NCI-H345 treated with DMSO at 0.1 percent for 48 hours (cell line): ENCODE results near the gene ASGR1.
"Not testable (repeated sequence)": the region's sequence is repeated elsewhere in the genome, so short reads cannot be mapped to it uniquely, and the experiment has no call there.

ENCODE experiments used
- DNase-seq: peaks from one replicate; lab custom pipeline; 2025; ENCODE audit not compliant: unreplicated experiment; lab: John Stamatoyannopoulos, UW

The ASGR1 gene

DNA sequence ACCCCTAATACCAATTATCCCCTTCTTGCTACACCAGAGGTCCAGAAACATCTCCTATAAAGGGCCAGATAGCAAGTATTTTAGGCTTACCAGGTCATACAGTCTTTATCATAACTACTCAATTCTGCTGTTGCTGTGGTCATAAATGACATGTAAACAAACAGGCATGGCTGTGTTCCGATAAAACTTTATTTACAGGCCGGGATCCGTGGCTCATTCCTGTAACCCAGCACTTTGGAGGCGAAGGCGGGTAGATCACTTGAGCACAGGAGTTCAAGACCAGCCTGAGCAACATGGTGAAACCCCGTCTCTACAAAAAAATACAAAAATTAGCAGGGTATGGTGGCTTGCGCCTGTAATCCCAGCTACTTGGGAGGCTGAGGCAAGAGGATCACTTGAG is 12.3 kb downstream of the ASGR1 start:
- DNase-seq = no peak

DNA sequence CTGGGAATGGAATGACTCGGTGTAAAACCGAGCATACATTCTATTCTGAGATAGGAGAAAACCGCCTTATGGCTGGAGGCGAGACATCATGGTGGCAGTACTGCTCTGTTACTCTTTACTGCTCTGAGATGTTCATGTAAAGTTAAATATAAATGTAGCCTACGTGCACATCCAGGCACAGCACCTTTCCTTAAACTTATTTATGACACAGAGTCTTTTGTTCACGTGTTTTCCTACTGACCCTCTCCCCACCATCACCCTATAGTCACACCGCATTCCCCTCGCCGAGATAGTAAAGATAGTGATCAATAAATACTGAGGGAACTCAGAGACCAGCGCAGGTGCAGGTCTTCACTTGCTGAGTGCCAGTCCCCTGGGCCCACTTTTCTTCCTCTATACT is 19.6 kb downstream of the ASGR1 start:
- DNase-seq = not testable (repeated sequence)

DNA sequence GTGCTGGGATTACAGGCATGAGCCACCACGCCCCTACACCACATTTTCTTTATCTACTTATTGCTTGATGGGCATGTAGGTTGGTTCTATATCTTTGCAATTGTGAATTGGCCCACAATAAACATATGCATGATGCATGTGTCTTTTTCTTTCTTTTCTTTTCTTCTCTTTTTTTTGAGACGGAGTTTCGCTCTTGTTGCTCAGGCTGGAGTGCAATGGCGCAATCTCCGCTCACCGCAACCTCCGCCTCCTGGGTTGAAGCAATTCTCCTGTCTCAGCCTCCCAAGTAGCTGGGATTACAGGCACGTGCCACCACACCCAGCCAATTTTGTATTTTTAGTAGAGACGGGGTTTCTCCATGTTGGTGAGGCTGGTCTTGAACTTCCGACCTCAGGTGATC is 20.7 kb downstream of the ASGR1 start:
- DNase-seq = not testable (repeated sequence)

DNA sequence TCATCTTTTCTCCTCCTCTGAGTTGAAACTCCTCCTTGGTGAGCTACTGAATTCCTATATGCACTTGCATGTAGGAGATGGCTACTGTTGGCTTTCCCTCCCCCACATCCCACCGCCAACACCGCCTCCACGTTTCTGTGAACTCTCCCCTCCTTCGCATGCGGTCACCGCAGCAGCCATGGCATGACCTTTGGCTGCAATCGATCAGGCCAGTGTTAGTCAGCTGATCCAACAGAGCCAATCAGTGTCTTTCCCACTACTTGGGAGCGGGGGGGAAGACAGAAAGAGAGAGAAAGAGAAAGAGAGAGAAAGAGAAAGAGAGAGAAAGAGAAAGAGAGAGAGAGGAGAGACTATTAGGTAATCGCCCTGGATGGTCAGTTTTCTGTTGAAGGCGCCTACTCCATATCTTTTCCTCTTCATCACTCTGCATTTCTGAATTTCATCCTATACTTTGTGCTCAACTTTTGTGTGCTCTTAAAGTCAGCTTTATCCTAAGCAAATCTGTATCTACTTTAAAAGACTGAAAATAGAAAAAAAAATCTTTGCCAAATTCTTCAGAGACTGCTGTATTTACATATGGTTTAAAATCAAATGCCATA is 22.7 kb downstream of the ASGR1 start:
- no peak for DNase-seq

DNA sequence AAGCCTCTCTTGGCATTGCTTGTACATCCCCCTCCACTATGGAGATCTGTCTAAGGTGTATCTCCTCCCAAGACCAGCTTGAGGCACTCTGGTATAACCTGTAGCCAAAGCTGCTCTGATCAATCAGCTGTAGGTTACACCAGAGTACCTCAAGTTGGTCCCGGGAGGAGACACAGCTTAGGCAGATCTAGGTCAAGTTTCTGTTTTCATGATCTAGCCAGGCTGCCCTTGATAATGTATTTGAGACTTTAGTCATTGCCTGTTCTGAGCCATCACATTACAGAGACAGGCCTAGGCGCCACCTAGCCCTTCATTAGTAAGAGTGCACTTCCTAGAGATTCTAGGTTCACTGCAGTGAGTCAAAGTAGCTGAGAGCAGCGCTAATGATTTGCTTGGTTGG is 31.4 kb downstream of the ASGR1 start:
- DNase-seq = no peak

DNA sequence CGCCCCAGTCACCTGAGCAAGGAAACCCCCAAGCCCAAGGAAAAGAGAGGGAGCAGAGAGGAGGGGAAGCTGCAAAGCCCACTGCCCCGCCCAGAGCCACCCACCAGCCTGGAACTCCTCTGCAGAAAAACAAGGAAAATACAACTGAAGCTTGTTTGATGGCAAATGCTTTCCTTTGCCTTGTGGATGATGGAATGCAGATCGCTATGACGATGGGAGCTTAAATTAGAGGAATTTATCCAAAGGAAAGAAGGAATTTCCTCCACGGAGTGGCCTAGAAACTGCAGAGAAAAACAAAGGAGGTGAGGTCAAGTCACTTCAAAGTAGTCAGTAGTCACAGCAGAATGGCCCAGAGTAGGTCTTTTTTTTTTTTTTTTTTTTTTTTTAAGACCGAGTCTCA is 33.1 kb downstream of the ASGR1 start:
- no peak for DNase-seq

DNA sequence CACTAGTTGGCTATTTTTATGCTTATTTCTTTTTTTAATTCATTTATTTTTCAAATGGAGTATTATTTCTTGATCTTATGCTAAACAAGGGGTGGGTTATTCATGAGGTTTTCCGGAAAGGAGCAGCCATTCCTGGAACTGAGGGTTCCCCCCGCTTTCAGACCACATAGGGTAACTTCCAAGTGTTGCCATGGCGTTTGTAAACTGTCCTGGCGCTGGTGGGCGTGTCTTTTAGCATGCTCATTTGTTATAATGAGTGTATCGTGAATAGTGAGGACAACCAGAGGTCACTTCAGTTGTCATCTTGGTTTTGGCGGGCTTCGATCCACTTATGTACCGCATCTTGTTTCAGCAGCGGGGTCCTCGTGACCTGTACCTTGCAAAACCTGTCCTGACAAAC is 35.0 kb downstream of the ASGR1 start:
- DNase-seq = no peak

DNA sequence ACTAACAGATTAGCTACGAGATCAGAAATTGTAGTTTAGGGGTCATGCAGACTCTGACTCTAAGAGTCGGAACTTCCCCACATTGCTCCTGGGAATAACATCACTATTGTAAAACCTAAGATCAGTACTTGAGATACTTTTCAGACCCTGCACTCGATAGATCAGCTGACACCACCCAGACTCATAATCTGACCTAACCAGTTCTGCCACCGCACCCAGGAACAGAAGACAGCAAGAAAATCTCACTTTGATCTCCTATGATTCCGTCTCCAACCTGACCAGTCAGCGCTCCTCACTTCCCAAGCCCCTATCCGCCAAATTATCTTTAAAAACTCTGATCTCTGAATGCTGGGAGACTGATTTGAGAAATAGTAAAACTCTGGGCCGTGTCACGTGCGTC is 37.3 kb downstream of the ASGR1 start:
- DNase-seq = no peak

DNA sequence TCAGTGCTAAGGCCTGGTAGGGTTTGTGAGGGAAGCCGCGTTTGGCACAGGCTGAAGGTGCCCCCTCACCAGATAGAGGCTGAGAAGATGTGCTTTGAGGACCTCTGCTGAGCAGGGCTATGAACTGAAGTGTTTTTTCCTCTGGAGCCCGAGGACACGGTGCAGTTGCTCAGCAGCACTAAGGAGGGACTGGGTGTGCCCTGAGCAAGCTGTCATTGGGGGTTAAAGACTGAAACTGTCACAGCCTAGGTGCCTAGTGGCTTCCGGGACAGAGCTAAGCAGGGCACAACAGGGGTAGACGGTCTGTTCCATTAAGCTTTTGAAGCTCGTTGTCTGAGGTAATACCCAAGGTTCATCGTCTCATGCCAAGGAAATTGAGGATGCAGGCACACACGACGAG is 39.8 kb downstream of the ASGR1 start:
- DNase-seq = no peak

DNA sequence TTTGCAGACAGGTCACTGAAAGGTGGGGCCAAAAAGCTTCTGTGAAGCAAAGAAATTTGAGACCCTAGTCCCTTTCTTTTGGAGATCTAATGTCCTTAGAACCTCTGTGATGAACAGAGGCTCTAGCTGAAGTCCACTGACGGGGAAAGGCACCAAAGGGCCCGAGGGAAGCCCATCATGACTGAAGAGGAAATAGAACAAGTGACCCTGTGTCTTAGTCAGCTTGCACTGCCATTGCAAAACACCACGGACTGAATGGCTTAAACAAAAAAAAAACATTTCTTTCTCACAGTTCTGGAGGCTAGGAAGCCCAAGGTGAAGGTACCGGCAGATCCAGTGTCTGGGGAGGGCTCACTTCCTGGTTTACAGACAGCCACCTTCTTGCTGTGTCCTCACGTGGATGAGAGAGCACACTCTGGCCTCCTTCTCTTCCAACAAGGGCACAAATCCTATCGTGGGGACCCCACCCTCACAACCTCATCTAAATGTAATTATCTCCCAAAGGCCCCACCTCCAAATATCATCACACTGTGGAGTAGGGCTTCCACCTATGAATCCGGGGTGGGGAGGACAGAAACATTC is 40.3 kb downstream of the ASGR1 start:
- DNase-seq = no peak

DNA sequence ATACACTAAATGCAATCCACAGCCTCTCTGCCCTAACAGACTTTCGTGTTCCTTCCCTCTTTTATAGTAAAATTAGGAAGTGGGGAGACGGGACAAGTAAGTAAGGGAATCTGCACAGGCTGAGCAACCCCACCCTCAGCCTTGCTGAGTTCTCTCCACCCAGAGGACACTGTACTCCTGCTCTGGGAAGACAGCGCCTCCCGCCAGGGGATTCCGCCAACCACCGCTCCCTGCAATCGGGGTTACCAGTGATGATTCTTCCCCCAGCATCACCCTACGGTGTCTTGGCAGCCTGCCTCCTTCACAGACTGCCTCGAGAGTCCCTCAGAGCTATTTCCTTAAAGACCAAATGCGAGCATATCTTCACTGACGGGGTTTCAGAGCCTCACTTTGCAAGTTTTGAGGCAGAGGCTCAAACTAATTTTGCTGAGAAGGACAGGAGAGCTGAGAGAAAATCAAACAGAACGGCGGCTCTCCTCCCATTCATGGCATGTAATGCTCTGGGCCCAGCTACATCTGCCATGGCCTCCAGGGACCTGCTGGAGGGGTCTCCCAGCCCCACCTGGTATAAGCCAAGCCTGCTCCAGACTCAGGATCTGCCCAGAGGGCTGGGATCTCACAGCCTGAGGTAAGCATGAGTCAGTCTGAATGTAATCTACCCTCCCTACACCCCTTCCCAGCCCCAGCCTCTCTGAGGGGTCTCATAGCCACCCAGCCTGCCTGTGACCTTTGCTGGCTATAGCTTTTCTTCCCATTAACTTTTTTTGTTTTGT is 41.8 kb downstream of the ASGR1 start:
- DNase-seq = no peak

DNA sequence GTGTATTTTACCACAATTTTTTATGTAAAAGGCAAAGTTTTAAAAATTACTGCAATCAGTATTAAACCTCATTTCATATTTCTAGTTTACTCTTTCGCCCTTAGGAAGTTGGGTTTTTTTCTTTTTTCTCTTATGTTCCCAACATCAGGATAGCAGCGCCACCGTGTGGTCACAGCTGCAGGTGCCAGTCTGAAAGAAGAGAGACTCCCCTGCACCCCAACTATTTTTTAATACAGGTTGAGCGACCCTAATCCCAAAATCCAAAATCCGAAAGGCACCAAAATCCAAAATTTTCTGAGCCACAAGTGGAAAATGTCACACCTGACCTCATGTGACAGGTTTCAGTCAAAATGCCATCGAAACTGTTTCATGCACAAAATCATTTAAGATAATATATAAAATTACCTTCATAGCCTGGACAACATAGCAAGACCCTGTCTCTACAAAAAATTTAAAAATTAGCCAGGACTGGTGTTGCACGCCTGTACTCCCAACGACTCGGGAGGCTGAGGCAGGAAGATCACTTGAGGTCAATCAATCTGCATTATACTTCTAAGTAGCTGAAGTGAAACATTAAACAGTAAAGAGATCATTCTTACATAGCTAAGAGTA is 42.8 kb downstream of the ASGR1 start:
- DNase-seq = peak; percentile 37

DNA sequence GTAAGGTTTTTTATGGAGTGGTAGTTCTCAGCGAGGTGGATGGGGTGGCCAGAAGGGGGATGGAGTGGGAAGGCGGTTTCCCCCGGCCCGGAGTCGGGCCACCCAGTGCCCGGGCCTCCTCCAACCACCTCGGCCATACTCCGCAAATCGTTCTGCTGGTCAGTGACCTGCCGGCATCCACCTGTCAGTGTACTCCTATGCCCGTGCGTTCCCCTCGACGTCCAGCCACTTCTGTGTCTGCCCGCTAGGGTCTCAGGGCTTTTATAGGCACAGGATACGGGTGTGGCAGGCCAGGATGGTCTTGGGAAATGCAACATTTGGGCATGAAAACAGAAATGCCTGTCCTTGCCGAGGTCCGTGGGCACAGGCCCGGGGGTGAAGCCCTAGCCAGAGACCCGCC is 45.3 kb downstream of the ASGR1 start:
- no peak for DNase-seq

DNA sequence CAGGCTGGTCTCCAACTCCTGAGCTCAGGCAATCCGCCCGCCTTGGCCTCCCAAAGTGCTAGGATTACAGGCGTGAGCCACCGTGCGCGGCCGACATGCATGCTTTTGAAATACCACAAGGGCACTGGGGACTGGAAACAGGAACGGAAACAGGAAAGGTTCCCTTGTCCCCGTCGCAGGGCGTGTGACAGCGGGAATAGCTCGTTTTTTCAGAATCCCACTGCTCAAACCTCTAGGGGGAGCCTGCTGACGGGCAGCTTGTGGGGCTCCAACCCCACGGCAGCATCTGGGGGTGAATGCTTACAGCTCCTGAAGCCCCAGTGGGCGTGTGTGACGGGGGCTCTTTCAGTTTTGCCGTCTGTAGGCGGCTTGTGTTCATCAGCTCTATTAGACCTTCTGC is 45.7 kb downstream of the ASGR1 start:
- no peak for DNase-seq

DNA sequence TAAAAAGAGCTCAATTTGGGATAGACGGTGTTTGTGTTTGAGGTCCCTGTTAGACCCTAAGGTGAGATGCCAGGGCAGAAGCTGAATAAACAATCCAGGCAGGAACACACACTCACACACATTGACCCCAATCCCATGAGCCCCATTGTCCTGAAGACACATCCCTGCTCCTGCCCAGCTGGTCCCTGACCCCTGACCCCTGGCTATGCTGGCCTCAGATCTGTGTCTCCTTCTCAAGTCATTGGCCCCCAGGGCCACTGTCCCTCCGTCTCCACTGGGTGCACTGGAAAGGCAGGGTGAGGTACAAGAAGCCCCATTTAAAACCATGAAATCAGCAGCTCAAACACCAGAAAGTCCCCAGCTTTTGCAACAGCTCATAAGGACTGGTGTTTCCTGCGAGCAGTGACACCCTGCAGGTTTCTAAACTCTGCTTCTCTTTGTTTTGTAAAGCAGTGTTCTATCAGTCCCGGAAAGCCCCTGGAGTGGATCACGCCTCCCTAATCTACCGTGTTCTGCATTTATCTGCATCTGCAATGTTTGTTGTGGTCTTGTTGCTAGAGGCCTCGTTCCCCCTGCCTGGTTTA is 46.6 kb downstream of the ASGR1 start:
- DNase-seq = no peak

DNA sequence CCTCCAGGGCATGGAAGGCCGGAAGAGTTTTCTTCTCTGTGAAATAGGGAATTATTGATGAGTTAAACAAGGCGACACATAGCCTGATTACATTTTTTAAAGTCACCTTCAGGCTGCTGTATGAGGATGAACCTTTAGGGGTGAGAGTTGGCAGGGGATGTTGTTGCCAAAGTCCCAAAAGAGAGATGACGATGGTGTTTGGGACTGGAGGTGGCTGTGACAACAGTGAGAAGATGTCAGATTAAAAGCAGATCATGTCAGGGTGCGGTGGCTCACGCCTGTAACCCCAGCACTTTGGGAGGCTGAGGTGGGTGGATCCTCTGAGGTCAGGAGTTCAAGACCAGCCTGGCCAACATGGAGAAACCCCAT is 47.8 kb downstream of the ASGR1 start:
- DNase-seq = no peak

DNA sequence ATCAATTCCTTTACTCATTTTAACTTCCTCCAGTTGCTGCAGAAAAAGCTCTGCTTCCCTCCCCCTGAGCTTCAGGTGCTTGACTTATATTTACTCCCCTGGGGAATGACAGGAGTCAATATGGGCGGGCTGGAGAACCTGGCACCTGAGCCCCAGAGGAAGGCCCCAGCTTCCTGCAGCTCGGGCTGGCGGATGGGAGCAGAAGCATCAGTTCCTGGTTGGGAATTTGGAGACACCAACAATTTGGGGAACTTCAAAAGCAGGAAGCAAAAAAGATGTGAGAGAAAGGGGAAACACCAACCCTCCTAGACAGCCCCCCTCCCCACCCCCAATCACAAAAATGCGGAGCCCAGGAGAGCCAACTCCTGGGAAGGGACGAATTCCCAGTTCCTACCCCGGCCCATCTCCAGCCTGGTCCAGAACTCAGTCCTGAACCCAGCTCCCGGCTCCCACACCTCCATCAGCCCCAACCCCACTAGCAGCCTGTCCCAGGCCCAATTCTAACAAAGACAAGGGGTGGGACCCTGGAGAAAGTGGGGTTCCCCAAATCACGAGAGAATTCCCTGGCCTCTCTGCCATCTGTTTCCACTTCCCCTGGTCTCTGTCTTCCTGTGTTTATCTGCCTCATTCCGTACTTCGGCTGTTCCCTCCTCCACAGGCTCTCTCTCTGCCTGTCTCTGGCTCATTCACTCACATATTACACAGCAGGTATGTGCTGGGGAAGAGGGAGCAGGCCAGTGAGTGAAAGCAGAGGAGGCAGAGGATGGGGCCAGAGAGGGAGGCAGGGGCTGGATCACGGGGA is 48.3 kb downstream of the ASGR1 start:
- DNase-seq = no peak

DNA sequence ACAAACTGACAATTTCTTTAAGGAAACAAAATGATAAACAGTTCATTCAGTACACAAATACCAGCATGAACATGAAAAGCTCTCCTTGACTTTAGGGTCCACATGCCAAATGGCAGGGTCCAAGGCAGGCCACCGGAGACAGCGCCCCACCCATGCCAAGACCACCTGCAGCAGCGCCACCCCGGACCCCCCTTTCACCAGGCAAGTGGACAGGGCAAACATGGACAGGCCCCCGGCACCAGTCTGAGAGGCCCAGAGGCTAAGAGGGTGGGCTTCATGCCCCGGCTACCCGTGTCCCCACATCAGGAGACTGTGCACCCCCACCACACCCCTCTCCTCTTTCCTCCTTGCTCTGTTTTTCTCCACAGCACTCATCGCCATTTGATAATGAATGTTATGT is 49.9 kb downstream of the ASGR1 start:
- DNase-seq = no peak

DNA sequence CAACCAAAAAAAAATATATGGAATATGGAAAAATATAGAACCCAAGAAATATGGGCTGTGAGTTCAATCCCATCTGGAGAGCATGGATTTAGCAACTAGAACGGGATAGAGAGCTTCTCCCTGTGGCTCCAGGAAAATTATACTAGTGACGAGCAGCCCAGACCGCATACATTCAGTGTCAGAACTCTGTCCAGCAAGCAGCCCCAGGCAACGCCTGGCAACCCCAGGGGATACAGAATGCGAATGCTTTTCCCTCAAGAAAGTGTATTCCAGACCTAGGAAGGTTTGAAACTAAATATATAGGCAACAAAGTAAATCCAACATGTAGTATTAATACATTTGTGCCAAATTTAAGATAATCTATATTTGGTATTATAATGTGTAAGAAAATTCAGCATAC is 51.0 kb downstream of the ASGR1 start:
- DNase-seq = no peak

DNA sequence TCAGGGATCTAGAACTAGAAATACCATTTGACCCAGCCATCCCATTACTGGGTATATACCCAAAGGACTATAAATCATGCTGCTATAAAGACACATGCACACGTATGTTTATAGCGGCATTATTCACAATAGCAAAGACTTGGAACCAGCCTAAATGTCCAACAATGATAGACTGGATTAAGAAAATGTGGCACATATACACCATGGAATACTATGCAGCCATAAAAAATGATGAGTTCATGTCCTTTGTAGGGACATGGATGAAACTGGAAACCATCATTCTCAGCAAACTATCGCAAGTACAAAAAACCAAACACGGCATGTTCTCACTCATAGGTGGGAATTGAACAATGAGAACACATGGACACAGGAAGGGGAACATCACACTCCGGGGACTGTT is 51.7 kb downstream of the ASGR1 start:
- not testable (repeated sequence) for DNase-seq

DNA sequence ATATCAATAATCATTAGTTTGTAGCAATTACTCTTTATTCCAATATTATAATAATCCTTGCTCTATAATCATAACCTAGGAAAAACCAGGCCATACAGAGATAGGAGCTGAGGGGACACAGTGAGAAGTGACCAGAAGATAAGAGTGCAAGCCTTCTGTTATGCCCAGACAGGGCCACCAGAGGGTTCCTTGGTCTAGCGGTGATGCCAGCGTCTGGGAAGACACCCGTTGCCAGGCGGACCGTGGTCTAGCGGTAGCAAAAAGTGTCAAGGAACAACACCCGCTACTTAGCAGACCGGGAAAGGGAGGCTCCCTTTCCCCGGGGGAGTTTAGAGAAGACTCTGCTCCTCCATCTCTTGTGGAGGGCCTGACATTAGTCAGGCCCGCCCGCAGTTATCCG is 52.8 kb downstream of the ASGR1 start:
- not testable (repeated sequence) for DNase-seq
